ENCODE results near the gene IDH3A. TPM values are rescaled to one million over a fixed set of nuclear protein-coding genes. Genes with fewer than 3 reads are reported as not detected.

IDH3A gene
- total RNA-seq, 1 donor from 2014 or later: 19.3 TPM

DNA sequence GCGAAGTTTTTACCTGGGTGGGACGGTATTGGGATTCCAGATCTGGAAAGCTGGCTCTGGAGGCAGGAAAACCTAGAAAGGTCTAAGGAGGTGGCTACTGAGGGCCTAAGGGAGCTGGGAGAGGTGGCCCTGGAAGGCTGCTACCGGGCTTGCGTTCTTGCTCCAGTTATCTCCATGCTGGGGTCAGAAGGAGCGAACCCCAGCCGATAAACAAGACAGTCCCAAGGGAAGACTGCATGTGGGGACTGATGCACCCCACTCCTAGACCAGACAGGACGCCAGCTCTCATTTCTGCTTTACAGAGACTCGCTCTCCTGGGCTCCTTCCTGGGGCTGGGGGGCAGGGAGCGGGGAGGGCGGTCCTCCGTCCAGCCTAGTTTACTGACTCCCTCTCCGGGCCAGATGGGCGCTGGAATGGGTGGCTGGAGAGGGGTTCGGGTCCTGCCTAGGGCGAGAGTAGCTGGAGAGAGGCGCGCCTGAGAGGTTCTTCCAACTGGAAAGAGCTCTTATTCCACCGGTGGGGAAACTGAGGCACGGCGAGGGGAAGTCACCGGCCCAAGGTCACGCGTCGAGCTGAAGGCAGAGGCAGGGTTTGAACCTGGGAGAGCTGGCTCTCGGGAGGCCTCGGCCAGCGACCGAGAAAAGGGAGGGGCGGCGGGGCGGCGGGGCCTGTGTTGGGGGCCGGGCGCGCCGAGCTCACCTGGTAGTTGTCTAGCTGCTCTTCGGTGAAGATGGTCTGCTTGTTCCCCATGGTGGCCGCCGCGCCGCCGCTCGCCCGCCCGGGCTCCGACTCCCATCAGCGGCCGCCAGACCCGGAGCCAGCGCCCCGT lies 18.5 kb upstream of the IDH3A start:
- Histone ChIP-seq H4K20me1 (ENCODE audit: low read depth) (no peaks in the 10 kb centered on the region), H3K4me1 (peaks cover 12% of the 10 kb centered on the region), H3K9ac (no peak overlapping the region), H3K79me2 (ENCODE audit: low read depth) (no peaks in the 10 kb centered on the region), H3K36me3 (no peaks in the 10 kb centered on the region), H3K4me3 (peak overlapping the region; percentile 59), H3K27me3 (no peaks in the 10 kb centered on the region), H3K27ac (no peak overlapping the region), H3K9me3 (ENCODE audit: low read depth) (no peaks in the 10 kb centered on the region), H2AFZ (replicated peaks) (peak overlapping the region; percentile 95), H3K4me2 (peak overlapping the region; percentile 87), H3F3A (ENCODE audit: low read depth) (peaks cover 24% of the 10 kb centered on the region)
- Mint-ChIP-seq H3K4me1 (peaks cover 27% of the 10 kb centered on the region), H3K36me3 (no peaks in the 10 kb centered on the region), H3K9me3 (no peaks in the 10 kb centered on the region), H3K27ac (peak overlapping the region; percentile 72), H3K4me3 (peak overlapping the region; percentile 84), H3K27me3 (ENCODE audit: insufficient read depth, low read depth) (peaks cover 2% of the 10 kb centered on the region)
- TF ChIP-seq, protein P1, sequence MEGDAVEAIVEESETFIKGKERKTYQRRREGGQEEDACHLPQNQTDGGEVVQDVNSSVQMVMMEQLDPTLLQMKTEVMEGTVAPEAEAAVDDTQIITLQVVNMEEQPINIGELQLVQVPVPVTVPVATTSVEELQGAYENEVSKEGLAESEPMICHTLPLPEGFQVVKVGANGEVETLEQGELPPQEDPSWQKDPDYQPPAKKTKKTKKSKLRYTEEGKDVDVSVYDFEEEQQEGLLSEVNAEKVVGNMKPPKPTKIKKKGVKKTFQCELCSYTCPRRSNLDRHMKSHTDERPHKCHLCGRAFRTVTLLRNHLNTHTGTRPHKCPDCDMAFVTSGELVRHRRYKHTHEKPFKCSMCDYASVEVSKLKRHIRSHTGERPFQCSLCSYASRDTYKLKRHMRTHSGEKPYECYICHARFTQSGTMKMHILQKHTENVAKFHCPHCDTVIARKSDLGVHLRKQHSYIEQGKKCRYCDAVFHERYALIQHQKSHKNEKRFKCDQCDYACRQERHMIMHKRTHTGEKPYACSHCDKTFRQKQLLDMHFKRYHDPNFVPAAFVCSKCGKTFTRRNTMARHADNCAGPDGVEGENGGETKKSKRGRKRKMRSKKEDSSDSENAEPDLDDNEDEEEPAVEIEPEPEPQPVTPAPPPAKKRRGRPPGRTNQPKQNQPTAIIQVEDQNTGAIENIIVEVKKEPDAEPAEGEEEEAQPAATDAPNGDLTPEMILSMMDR (IDR thresholded peaks at IDR 0.05): no peak
- TF ChIP-seq EZH2 (IDR thresholded peaks at IDR 0.05): peak; percentile 10
- no peak for DNase-seq (ENCODE audit: low spot score)

DNA sequence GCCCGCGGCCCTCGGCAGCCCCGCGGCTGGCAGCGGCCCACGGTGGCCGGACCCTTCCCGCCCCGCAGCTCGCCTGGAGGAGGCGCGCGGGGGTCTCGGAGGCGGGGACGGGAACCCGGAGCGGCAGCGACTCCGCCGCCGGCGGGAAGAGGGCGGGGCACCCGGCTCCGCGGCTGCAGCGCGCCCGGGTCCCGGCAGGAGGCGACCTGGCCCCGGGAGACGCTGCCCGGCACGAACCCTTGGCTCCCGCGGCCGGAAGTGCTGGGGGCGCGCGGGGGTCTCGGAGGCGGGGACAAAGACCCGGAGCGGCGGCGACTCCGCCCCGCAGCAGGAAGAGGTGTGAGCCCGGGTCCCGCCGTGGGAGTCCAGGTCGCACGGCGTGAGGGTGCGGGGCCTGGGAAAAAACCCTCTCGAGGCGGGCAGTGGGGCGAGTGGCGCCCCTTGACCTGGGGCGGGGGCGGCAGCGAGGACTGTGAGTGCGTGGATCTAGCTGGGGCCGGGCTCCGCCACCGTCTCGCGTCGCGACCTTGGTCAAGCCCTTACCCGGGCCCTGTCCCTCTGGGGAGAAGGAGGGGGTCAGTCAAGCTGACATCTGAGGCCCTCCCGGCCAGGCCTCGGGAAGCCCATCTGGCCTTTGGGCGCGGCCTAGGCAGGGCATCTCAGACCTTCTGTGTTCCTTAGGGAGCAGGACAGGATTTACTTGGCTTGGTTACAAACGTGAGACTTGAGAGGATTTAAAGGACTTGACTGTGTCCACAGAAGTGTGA lies 17.7 kb upstream of the IDH3A start, which contains the start of gene CIB2:
Gene CIB2, minus strand, starts transcription at position 151 of the 767 bp plus-strand sequence. CDS start 230 bp downstream, outside the sequence.
- Histone ChIP-seq H4K20me1 (ENCODE audit: low read depth) (no peaks in the 10 kb centered on the region), H3K79me2 (ENCODE audit: low read depth) (no peaks in the 10 kb centered on the region), H3K9ac (peak within 1 kb of the TSS; percentile 23), H2AFZ (replicated peaks) (peak within 1 kb of the TSS; percentile 95), H3K9me3 (ENCODE audit: low read depth) (no peaks in the 10 kb centered on the region), H3K27ac (no peak within 1 kb of the TSS), H3K4me2 (peak within 1 kb of the TSS; percentile 87), H3K36me3 (no peaks in the 10 kb centered on the region), H3K27me3 (no peaks in the 10 kb centered on the region), H3K4me1 (peaks cover 12% of the 10 kb centered on the region), H3K4me3 (peak within 1 kb of the TSS; percentile 59), H3F3A (ENCODE audit: low read depth) (peaks cover 24% of the 10 kb centered on the region)
- DNase-seq (ENCODE audit: low spot score): peak; percentile 95
- Mint-ChIP-seq H3K9me3 (no peaks in the 10 kb centered on the region), H3K4me1 (peaks cover 27% of the 10 kb centered on the region), H3K36me3 (no peaks in the 10 kb centered on the region), H3K27ac (peak within 1 kb of the TSS; percentile 93), H3K27me3 (ENCODE audit: insufficient read depth, low read depth) (peaks cover 2% of the 10 kb centered on the region), H3K4me3 (peak within 1 kb of the TSS; percentile 92)
- TF ChIP-seq, protein P1 (IDR thresholded peaks at IDR 0.05): peak; percentile 68
- TF ChIP-seq EZH2 (IDR thresholded peaks at IDR 0.05) (no peak), EZH2phosphoT487 (IDR thresholded peaks at IDR 0.05) (no peak)

DNA sequence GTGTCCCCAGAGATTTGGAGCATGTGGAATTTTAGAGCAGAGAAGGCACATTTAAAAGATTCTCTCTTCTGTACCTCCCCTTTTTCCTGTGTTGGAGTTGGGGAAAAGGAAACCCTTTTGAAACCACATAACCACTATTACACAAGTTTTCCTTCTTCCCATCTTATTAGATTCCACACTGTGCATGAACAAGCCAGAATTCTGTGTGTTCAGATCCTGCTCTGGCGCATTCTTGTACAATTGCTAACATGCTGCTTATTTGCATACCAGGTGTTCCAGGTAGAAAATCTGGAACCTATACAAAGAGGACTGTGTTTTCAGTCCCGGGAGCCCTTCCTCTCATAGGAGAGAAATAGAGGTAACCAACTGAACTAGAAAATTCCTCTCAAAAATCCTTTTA lies 15.4 kb upstream of the IDH3A start:
- H3K27me3 ChIP-seq: no peaks in the 10 kb centered on the region
- H3K79me2 ChIP-seq (ENCODE audit: low read depth): no peaks in the 10 kb centered on the region
- peaks cover 24% of the 10 kb centered on the region for H3F3A ChIP-seq (ENCODE audit: low read depth)
- H3K36me3 ChIP-seq: no peaks in the 10 kb centered on the region
- TF ChIP-seq, protein P1 (IDR thresholded peaks at IDR 0.05): no peak
- TF ChIP-seq EZH2 (IDR thresholded peaks at IDR 0.05): no peak
- TF ChIP-seq EZH2phosphoT487 (IDR thresholded peaks at IDR 0.05): no peak
- no peak overlapping the region for H3K4me2 ChIP-seq
- H3K4me3 ChIP-seq: no peak overlapping the region
- Mint-ChIP-seq H3K27ac (no peak overlapping the region), H3K36me3 (no peaks in the 10 kb centered on the region), H3K9me3 (no peaks in the 10 kb centered on the region), H3K4me1 (peaks cover 26% of the 10 kb centered on the region), H3K4me3 (no peak overlapping the region), H3K27me3 (ENCODE audit: insufficient read depth, low read depth) (no peaks in the 10 kb centered on the region)
- no peaks in the 10 kb centered on the region for H3K9me3 ChIP-seq (ENCODE audit: low read depth)
- no peak overlapping the region for H2AFZ ChIP-seq (replicated peaks)
- peaks cover 12% of the 10 kb centered on the region for H3K4me1 ChIP-seq
- no peak for DNase-seq (ENCODE audit: low spot score)
- H3K27ac ChIP-seq: no peak overlapping the region
- no peaks in the 10 kb centered on the region for H4K20me1 ChIP-seq (ENCODE audit: low read depth)
- no peak overlapping the region for H3K9ac ChIP-seq

Data from neural progenitor cell (in vitro differentiated cells).